GM23338 (cell line): ENCODE data around the gene CNTN1.

Experiments
- EZH2 ChIP-seq: fragments of 200-600 bp; sonication (generic); IDR thresholded peaks from one replicate; pipeline ENCODE4 v1.8.0; 2017; ENCODE audit warnings: antibody characterized with exemption, mild to moderate bottlenecking, low read depth; ENCODE audit not compliant: unreplicated experiment
- EZH2phosphoT487 ChIP-seq: fragments of 200-600 bp; sonication (generic); IDR thresholded peaks from one replicate; pipeline ENCODE4 v1.8.1; 2018; ENCODE audit warnings: antibody characterized with exemption; ENCODE audit not compliant: unreplicated experiment
- JUNB ChIP-seq: IDR thresholded peaks from one replicate; pipeline ENCODE4 v1.6.1; 2016; ENCODE audit warnings: antibody characterized with exemption; ENCODE audit not compliant: unreplicated experiment
- POLR2AphosphoS5 ChIP-seq: IDR thresholded peaks from 2 replicates; pipeline ENCODE4 v1.6.1; 2016; ENCODE audit warnings: antibody characterized with exemption, low read depth
- TF ChIP-seq, protein P1 (sequence below), 2 experiments: fragments of 200-600 bp in 1 of 2; sonication (generic) in 1 of 2; conservative IDR thresholded peaks; 2 replicates each; pipeline versions ENCODE4 v1.5.1 to v1.6.1; 2016 to 2017; ENCODE audit warnings: antibody characterized with exemption in 2 of 2, low read depth in 2 of 2, mild to moderate bottlenecking in 2 of 2, moderate library complexity in 1 of 2

- TF ChIP-seq POLR2AphosphoS5: no peak
- TF ChIP-seq, protein P1, sequence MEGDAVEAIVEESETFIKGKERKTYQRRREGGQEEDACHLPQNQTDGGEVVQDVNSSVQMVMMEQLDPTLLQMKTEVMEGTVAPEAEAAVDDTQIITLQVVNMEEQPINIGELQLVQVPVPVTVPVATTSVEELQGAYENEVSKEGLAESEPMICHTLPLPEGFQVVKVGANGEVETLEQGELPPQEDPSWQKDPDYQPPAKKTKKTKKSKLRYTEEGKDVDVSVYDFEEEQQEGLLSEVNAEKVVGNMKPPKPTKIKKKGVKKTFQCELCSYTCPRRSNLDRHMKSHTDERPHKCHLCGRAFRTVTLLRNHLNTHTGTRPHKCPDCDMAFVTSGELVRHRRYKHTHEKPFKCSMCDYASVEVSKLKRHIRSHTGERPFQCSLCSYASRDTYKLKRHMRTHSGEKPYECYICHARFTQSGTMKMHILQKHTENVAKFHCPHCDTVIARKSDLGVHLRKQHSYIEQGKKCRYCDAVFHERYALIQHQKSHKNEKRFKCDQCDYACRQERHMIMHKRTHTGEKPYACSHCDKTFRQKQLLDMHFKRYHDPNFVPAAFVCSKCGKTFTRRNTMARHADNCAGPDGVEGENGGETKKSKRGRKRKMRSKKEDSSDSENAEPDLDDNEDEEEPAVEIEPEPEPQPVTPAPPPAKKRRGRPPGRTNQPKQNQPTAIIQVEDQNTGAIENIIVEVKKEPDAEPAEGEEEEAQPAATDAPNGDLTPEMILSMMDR (conservative IDR thresholded peaks at IDR 0.05; ENCODE audit: low read depth in 2 of 2): no peak
- TF ChIP-seq EZH2phosphoT487: no peak
- no peak for TF ChIP-seq JUNB
- TF ChIP-seq EZH2: no peak
Measured at GRCh38 chr12:40701756-40702155, 9.5 kb downstream of the CNTN1 start.
